ENCODE results near the gene SPON1.

The SPON1 gene

GRCh38 chr11:13940907-13941256 lies 21.6 kb upstream of the SPON1 start:
- Histone ChIP-seq H3K4me3 (ENCODE audit: insufficient read depth, low read length, poor library complexity, severe bottlenecking) (no peak overlapping the region), H3K9me2 (replicated peaks; ENCODE audit: insufficient read depth, low read length) (no peaks in the 10 kb centered on the region), H3K79me2 (ENCODE audit: insufficient read depth, low read length) (no peaks in the 10 kb centered on the region), H3K27me3 (ENCODE audit: low read length) (no peaks in the 10 kb centered on the region), H4K20me1 (ENCODE audit: low read depth, low read length) (no peaks in the 10 kb centered on the region), H3K36me3 (ENCODE audit: low read length) (no peaks in the 10 kb centered on the region), H2AFZ (ENCODE audit: low read depth, low read length, severe bottlenecking) (no peak overlapping the region), H3K9me3 (ENCODE audit: insufficient read depth, low read length) (no peaks in the 10 kb centered on the region), H3K9ac (ENCODE audit: low read length) (no peak overlapping the region), H3F3A (ENCODE audit: insufficient read depth) (no peaks in the 10 kb centered on the region), H3K27ac (ENCODE audit: low read depth, low read length) (no peak overlapping the region), H3K4me2 (ENCODE audit: low read depth, low read length, poor library complexity, severe bottlenecking) (no peak overlapping the region)
- TF ChIP-seq EZH2phosphoT487 (conservative IDR thresholded peaks at IDR 0.05; ENCODE audit: low read length) (no peak), CTCF (IDR thresholded peaks at IDR 0.05; ENCODE audit: insufficient read depth, low read length, poor library complexity, severe bottlenecking) (no peak)

GRCh38 chr11:13941775-13942174 lies 20.7 kb upstream of the SPON1 start:
- Histone ChIP-seq H3K36me3 (ENCODE audit: low read length) (no peaks in the 10 kb centered on the region), H4K20me1 (ENCODE audit: low read depth, low read length) (no peaks in the 10 kb centered on the region), H3K4me2 (ENCODE audit: low read depth, low read length, poor library complexity, severe bottlenecking) (no peak overlapping the region), H3K27ac (ENCODE audit: low read depth, low read length) (no peak overlapping the region), H3K9me3 (ENCODE audit: insufficient read depth, low read length) (no peaks in the 10 kb centered on the region), H3F3A (ENCODE audit: insufficient read depth) (no peaks in the 10 kb centered on the region), H3K9ac (ENCODE audit: low read length) (no peak overlapping the region), H3K27me3 (ENCODE audit: low read length) (no peaks in the 10 kb centered on the region), H3K79me2 (ENCODE audit: insufficient read depth, low read length) (no peaks in the 10 kb centered on the region), H2AFZ (ENCODE audit: low read depth, low read length, severe bottlenecking) (no peak overlapping the region), H3K9me2 (replicated peaks; ENCODE audit: insufficient read depth, low read length) (no peaks in the 10 kb centered on the region), H3K4me3 (ENCODE audit: insufficient read depth, low read length, poor library complexity, severe bottlenecking) (no peak overlapping the region)
- TF ChIP-seq CTCF (IDR thresholded peaks at IDR 0.05; ENCODE audit: insufficient read depth, low read length, poor library complexity, severe bottlenecking): no peak

- H3K79me2 ChIP-seq (ENCODE audit: insufficient read depth, low read length): no peaks in the 10 kb centered on the region
- H3K27me3 ChIP-seq (ENCODE audit: low read length): no peaks in the 10 kb centered on the region
- no peaks in the 10 kb centered on the region for H3K9me3 ChIP-seq (ENCODE audit: insufficient read depth, low read length)
- H4K20me1 ChIP-seq (ENCODE audit: low read depth, low read length): no peaks in the 10 kb centered on the region
- no peak overlapping the region for H3K27ac ChIP-seq (ENCODE audit: low read depth, low read length)
- TF ChIP-seq EZH2phosphoT487 (conservative IDR thresholded peaks at IDR 0.05; ENCODE audit: low read length) (no peak), CTCF (IDR thresholded peaks at IDR 0.05; ENCODE audit: insufficient read depth, low read length, poor library complexity, severe bottlenecking) (no peak)
- no peaks in the 10 kb centered on the region for H3K9me2 ChIP-seq (replicated peaks; ENCODE audit: insufficient read depth, low read length)
- no peak overlapping the region for H2AFZ ChIP-seq (ENCODE audit: low read depth, low read length, severe bottlenecking)
- H3K36me3 ChIP-seq (ENCODE audit: low read length): no peaks in the 10 kb centered on the region
- H3F3A ChIP-seq (ENCODE audit: insufficient read depth): no peaks in the 10 kb centered on the region
- H3K9ac ChIP-seq (ENCODE audit: low read length): no peak overlapping the region
- H3K4me2 ChIP-seq (ENCODE audit: low read depth, low read length, poor library complexity, severe bottlenecking): no peak overlapping the region
- no peak overlapping the region for H3K4me3 ChIP-seq (ENCODE audit: insufficient read depth, low read length, poor library complexity, severe bottlenecking)
These were observed 20.1 kb upstream of the SPON1 start for GRCh38 chr11:13942378-13942777.

GRCh38 chr11:13942971-13943381 lies 19.5 kb upstream of the SPON1 start:
- Histone ChIP-seq H3K27ac (ENCODE audit: low read depth, low read length) (no peak overlapping the region), H2AFZ (ENCODE audit: low read depth, low read length, severe bottlenecking) (no peak overlapping the region)

More at GRCh38 chr11:13942971-13943381, 19.5 kb upstream of the SPON1 start:
- H3K79me2 ChIP-seq (ENCODE audit: insufficient read depth, low read length): no peaks in the 10 kb centered on the region
- H3K9ac ChIP-seq (ENCODE audit: low read length): no peak overlapping the region
- no peaks in the 10 kb centered on the region for H3K27me3 ChIP-seq (ENCODE audit: low read length)
- no peaks in the 10 kb centered on the region for H3K9me3 ChIP-seq (ENCODE audit: insufficient read depth, low read length)
- no peaks in the 10 kb centered on the region for H3F3A ChIP-seq (ENCODE audit: insufficient read depth)
- TF ChIP-seq EZH2phosphoT487 (conservative IDR thresholded peaks at IDR 0.05; ENCODE audit: low read length) (no peak), CTCF (IDR thresholded peaks at IDR 0.05; ENCODE audit: insufficient read depth, low read length, poor library complexity, severe bottlenecking) (no peak)
- H3K4me3 ChIP-seq (ENCODE audit: insufficient read depth, low read length, poor library complexity, severe bottlenecking): no peak overlapping the region
- H3K36me3 ChIP-seq (ENCODE audit: low read length): no peaks in the 10 kb centered on the region
- H3K9me2 ChIP-seq (replicated peaks; ENCODE audit: insufficient read depth, low read length): no peaks in the 10 kb centered on the region
- H4K20me1 ChIP-seq (ENCODE audit: low read depth, low read length): no peaks in the 10 kb centered on the region
- H3K4me2 ChIP-seq (ENCODE audit: low read depth, low read length, poor library complexity, severe bottlenecking): no peak overlapping the region
